ENCODE results near the gene AKAP11.
A peak's percentile ranks its signal among the peaks of the same experiment; 100 is the strongest.

Gene AKAP11

GRCh38 chr13:42354241-42355091, 82.5 kb downstream of the AKAP11 start:
- peak; percentile 24 for DNase-seq (ENCODE audit: low spot score)
- in situ Hi-C loops (cut with MboI; ENCODE audit: low pct_unique_long_range_greater_than_20kb, low sequenced_read_pairs, unreplicated experiment) = no loop called here
- TF ChIP-seq, protein P1, sequence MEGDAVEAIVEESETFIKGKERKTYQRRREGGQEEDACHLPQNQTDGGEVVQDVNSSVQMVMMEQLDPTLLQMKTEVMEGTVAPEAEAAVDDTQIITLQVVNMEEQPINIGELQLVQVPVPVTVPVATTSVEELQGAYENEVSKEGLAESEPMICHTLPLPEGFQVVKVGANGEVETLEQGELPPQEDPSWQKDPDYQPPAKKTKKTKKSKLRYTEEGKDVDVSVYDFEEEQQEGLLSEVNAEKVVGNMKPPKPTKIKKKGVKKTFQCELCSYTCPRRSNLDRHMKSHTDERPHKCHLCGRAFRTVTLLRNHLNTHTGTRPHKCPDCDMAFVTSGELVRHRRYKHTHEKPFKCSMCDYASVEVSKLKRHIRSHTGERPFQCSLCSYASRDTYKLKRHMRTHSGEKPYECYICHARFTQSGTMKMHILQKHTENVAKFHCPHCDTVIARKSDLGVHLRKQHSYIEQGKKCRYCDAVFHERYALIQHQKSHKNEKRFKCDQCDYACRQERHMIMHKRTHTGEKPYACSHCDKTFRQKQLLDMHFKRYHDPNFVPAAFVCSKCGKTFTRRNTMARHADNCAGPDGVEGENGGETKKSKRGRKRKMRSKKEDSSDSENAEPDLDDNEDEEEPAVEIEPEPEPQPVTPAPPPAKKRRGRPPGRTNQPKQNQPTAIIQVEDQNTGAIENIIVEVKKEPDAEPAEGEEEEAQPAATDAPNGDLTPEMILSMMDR (IDR thresholded peaks at IDR 0.05; ENCODE audit: extremely low read depth, insufficient read depth, missing control alignments) = peak; percentile 33

DNA sequence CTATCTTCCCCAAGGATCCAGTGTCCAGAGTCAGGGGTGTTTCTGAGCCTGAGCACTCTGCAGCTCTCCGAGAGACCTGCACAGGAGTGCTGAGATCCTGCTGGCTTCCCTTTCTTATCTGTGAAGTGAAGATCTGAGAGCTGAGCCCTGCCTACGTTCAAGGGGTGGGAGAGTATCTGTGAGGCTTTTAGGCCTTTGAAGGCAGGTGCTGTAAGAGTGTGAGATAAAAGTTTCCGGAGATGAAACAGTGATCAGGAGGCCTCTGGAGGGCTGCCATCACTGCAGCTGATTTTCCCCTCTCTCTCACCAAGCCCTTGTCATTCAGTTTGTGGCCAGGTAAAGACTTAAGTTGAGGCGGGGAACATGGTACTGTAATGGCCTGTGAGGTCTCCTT, 83.1 kb downstream of the AKAP11 start:
- DNase-seq (ENCODE audit: low spot score) = peak; percentile 16
- TF ChIP-seq, protein P1 (IDR thresholded peaks at IDR 0.05; ENCODE audit: extremely low read depth, insufficient read depth, missing control alignments) = no peak
- in situ Hi-C loops (cut with MboI; ENCODE audit: low pct_unique_long_range_greater_than_20kb, low sequenced_read_pairs, unreplicated experiment) = no loop called here

DNA sequence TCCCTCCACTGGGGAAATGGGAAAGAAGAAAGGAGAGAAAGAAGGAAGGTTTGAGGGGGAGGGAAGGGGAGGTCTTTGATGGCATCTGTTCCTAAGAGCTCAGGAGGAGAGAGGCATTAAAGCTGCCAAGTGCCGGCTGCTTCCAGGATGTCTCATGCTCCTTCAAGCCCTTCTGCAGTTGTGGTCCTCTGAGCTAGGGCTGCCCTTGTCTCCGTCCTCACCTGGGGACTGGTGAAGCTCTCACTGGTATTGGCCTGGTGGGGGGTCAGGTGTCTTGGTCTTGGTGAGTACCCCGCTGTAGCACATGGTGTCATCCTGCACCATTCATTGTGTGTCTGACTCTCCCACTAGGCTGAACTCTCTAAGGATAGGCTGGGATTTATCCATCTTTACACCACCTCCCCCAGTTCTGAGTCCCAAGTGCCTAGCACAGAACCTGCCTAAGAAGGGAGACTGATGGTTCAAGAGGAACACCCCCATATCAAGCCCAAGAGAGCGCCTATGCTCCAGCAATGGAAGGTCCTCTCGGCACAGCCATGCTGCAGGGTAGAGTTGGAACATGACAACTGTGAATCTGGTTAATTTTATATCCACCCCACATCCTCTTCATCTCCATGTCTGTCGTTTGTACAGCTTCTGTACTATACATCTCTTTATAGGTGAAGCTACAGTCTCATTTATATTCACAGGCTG, 83.7 kb downstream of the AKAP11 start:
- no peak for DNase-seq (ENCODE audit: low spot score)
- in situ Hi-C loops (cut with MboI; ENCODE audit: low pct_unique_long_range_greater_than_20kb, low sequenced_read_pairs, unreplicated experiment) = no loop called here
- TF ChIP-seq, protein P1 (IDR thresholded peaks at IDR 0.05; ENCODE audit: extremely low read depth, insufficient read depth, missing control alignments) = no peak

DNA sequence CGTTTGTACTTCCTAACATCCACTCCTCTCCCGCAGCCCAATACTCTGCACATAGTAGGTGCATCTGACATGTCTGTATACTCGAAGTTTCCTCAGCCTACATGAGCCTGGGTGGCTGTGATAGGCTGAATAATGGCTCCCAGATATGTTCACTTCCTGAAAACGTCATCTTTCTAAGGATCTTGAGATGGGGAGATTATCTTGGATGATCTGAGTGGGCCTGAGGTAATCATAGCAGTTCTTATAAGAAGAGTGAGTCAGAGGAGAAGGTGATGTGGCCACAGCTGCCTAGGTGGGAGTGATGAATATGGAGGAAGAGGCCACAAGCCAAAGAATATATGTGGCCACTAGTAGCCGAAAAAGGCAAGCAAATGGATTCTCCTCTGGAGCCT, 84.2 kb downstream of the AKAP11 start:
- no peak for DNase-seq (ENCODE audit: low spot score)
- TF ChIP-seq, protein P1 (IDR thresholded peaks at IDR 0.05; ENCODE audit: extremely low read depth, insufficient read depth, missing control alignments) = no peak
- in situ Hi-C loops (cut with MboI; ENCODE audit: low pct_unique_long_range_greater_than_20kb, low sequenced_read_pairs, unreplicated experiment) = no loop called here

GRCh38 chr13:42360046-42360574, 88.2 kb downstream of the AKAP11 start:
- in situ Hi-C loops (cut with MboI; ENCODE audit: low pct_unique_long_range_greater_than_20kb, low sequenced_read_pairs, unreplicated experiment) = no loop called here
- DNase-seq (ENCODE audit: low spot score) = no peak
- TF ChIP-seq, protein P1 (IDR thresholded peaks at IDR 0.05; ENCODE audit: extremely low read depth, insufficient read depth, missing control alignments) = no peak

- in situ Hi-C loops (cut with MboI; ENCODE audit: low pct_unique_long_range_greater_than_20kb, low sequenced_read_pairs, unreplicated experiment) = no loop called here
- TF ChIP-seq, protein P1 (IDR thresholded peaks at IDR 0.05; ENCODE audit: extremely low read depth, insufficient read depth, missing control alignments) = no peak
- DNase-seq (ENCODE audit: low spot score) = no peak
These were observed 89.7 kb downstream of the AKAP11 start for GRCh38 chr13:42361701-42362100.

All from GM13977 (cell line).